Endometrium (tissue), 2 donors: ENCODE measurements around the gene NMT1.
"Not testable (repeated sequence)": the region's sequence is repeated elsewhere in the genome, so short reads cannot be mapped to it uniquely, and the experiment has no call there.

Source experiments
- FAIRE-seq: peaks from 2 replicates; lab custom pipeline; 2012; peaks lifted over from hg19 to GRCh38; lab: Jason Lieb, UNC
- donor health status: control.
- donor health status: control.

The NMT1 gene

DNA sequence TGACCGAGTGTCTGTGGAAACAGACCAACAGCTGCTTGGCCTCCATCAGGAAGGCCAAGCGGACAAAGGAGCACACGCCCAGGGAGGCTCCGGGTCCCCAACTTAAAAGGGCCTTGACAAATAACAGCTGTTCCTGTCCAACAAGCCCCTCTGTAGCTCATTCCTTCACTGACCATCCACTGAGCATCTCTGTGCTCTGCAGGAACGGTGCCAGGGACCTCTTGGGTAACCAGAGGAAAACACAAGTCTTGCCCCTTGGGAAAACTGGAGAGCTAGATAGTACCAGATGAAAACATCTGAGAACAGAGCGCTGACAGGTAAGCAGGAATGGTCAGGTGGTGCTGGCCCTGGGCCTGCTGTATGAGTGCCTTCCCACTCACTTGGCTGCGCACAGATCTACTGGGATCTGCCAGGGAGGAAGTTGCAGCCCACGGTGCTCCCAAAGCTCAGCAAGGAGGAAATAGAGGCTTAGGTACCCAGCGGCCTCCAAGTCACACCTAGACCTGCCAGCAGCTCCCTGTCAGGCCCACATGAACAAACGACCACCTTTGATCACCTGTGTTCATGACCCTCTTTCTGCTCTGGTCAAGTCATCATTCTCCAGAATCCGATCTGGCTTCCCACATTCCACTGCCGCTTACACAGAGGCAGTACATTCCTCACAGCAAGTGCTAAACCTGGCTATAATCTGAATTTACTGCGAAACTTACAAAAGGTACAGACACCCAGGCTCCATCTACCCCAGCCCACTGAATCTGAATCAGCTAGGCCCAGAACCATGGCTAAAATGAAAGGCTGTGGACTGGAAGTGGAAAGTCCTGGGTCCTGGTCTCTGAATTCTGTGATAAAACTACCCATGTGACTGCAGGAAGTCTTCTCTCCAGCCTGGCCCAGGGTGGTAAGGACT lies 22.1 kb upstream of the NMT1 start:
- no peak for FAIRE-seq

DNA sequence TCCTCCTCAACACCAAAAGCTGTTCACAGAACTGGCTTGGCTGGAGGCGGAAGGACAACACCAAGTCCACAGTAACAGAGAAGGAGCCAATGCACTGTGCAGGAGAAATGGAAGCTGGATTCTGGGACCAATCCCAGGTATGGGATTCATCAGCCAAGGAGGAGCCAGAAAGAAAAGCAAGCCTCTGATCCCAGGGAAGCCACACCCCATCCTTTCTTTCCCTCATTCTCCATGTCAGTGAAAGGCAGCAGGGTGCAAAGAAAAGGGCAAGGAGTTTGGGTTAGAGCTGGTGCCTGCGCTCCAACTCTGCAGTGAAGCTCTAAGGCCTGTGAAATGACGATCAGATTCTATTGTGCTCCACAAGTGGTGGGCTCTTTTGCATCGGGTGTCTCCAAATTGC lies 20.7 kb upstream of the NMT1 start:
- no peak for FAIRE-seq

DNA sequence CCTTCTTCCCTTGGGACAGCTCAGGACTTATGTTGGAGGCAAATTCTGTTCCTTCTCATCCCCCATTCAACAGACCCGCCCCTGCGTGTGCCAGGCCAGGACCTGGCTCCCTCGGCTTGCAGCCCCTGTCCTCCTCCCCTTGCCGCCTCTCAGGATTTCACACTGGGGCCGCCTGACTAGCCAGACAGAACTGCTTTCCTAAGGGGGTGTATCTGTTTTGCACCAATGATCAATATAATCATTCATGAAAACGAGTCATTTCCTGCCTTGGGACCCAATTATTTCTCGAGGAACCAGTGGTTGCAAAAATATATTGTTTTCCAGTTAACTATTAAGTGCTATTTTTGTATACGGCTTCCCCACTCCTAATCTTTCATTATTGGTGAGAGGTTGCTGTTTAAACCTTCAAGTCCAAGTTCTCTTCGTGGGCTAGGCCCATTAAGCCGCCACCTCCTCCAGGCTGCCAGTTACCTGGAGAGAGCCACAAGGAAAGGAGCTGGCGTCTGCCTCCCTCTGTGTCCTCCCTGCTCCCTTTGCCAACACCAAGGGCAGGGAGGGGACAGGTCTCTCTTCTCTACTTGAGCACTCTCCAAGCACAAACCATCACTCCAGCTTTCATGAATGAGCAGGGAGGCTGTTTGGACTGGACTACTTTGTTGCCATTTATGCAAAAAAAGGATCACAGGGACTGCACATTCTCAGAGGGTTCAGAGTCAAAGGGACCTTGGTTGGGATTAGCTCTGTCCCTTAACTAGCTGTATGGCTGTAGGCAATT lies 18.6 kb upstream of the NMT1 start:
- no peak for FAIRE-seq

DNA sequence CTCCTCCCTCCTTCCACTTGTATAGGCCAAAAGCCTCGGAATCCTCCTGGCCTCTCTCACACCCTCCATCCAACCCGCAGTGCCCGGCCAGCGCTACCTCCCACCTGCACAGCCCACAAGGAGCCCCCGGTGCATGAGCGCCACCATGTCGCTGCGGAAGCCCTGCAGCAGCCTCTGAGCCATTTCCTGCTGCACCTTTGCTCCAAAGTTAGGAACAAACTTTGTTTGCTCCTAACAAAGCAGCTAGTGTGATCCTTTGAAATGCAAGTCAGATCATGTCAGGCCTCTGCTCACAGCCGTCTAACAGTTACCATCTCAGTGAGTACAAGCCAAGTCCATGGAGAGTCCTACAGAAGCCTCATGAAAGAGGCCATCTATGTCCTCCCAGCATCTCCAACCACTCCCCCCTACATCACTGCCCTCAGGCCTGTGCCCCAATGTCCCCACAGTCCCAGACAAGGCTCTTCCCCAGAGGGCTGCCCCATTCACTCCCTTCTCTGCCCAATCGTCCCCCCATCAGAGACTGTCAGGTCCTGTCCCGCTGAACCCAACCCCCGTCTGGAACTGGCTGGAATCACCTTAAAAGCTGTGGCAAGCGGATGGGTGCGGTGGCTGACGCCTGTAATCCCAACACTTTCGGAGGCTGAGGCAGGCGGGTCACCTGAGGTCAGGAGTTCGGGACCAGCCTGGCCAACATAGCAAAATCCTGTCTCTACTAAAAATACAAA lies 17.1 kb upstream of the NMT1 start:
- no peak for FAIRE-seq

DNA sequence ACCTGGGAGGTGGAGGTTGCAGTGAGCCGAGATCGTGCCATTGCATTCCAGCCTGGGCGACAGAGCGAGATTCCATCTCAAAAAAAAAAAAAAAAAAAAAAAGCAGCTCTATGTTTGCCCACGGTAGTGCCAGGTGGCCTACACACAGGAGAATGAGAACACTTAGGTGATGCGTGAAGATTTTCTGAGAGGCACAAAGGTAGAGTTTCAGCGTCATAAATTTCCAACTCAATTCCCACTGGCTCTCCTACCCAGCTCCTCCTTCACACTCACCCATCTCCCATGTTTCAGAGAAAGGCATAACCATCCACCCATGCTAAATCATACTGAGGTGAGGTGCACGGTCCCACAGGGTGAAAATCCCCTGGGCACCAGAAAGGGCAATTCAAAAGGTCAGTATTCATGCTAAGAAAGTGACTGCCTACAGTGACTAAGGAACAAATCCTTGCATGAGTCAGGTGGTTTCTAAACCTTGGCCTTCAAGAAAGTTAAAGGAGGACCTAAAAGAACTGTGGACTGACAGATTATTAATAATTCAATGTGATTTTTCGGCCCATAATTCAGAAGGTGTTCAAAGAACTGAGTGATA lies 14.5 kb upstream of the NMT1 start:
- FAIRE-seq, result no peak

DNA sequence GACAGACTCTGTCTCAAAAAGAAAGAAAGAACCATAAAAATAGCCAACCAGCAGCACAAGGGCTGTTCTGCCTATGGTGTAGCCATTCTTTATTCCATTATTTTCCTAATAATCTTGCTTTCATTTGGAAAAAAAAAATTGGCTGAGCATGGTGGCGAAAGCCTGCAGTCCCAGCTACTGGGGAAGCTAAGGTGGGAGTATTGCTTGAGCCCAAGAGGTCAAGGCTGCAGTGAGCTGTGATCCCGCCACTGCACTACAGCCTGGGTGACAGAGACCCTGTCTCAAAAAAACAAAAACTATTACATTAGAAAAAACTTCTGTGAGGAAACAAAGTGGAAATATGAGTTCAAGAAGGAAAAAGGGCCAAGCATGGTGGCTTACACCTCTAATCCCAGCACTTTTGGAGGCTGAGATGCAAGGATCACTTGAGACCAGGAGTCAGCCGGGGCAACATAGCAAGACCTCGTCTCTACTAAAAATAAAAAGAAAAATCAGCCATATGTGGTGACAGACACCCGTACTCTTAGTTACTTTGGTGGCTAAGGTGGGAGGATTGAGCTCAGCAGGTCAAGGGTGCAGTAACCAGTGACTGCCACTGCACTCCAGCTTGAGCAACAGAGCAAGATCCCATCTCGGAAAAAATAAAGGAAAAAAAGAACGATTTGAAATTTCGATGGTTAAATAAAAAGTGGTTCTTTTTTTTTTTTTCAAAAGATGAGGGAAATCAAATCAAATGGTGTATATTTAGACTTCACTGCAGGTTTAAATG lies 12.1 kb upstream of the NMT1 start:
- no peak for FAIRE-seq

DNA sequence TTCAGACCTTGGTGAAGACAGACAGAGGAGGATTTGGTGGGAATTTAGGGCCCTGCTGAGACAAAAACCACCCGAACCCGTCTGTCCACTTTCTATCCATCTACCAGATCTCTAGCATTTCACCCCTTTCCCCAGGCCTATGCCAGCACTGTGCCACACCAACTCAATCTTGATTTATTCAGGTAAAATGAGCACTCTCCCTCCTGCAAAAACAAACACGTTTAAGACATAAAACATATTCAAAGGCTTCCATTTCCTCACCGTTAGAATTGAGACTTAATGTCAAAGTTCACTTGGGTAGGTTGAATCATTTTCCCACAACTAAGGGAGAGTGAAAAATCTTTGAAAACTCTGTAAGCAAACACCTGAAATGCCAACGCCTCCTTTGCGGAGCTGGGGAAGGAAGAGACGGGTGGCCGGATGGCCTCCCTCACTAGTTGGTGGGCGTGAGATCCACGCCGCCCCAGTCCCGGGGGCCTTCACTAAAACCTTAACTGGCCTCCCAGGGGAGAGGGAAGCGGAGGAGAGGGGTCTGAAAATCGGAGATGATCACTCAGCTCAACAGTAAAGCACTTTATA lies 10.5 kb upstream of the NMT1 start:
- FAIRE-seq, result no peak

DNA sequence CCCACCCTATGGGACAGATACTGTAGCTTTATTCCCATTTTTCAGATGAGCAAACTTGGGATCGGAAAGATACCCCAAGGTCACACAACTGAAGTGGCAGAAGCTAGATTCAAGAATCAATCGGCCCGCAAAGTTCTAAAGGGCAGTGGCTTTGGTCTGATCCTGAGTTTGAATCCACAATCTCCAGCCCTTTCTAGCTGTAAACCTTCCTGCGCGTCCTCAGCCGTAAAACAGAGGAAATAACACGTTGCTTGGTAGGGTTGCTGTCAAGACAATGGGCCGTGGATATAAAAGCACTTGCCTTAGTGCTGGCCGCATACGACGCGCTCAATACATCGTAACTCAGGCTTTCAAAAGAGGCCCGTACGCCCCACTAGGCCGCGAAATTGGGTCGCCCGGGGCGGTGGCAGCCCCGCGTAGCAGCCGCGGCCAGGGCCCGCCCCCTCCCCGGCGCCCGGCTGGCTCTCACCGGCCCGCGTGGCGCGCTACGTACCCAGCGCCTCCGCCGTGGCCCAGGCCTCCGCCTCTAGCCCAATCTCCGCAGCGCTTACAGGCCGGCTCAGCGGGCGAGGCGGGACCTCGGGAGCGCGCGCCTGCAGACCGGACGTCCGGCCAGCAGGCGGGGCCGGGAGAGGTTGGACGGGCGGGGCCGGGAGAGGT lies 9.9 kb upstream of the NMT1 start, which contains the start of gene DCAKD:
Gene DCAKD, minus strand, starts transcription at position 573 of the 660 bp plus-strand sequence. CDS start 16,747 bp downstream, outside the sequence.
- FAIRE-seq, result no peak

DNA sequence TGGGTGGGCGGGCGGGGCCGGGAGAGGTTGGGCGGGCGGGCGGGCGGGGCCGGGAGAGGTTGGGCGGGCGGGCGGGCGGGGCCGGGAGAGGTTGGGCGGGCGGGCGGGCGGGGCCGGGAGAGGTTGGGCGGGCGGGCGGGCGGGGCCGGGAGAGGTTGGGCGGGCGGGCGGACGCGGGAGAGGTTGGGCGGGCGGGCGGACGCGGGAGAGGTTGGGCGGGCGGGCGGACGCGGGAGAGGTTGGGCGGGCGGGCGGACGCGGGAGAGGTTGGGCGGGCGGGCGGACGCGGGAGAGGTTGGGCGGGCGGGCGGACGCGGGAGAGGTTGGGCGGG lies 9.4 kb upstream of the NMT1 start:
- not testable (repeated sequence) for FAIRE-seq

DNA sequence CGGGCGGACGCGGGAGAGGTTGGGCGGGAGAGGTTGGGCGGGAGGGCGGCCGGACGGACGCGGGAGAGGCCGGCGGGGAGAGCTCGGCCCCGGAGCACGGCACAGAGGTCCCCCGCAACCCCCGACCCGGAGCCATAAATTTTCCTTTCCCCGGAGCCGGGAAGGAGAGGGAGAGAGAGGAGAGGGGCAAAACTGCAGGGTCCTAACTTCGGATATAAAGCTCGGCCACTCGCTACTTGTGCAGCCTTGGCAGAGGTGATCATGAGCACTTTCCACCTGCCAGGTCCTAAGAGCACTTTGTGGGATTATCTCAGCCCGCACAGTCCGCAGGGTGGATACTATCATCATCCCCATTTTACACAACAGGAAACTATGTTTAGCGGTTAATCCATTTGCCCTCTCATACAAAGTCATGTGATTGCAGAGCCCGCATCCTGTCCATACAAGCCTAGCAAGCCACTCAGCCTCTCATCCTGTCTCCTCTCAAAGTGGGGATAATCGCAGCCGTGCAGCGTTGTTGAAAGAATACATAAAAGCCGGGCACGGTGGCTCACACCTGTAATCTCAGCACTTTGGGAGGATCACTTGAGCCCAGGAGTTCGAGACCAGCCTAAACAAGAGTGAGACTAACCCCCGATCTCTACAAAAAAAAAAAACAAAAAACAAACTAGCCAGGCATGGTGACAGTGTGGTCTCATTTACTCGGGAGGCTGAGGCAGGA lies 8.9 kb upstream of the NMT1 start:
- FAIRE-seq, result no peak

DNA sequence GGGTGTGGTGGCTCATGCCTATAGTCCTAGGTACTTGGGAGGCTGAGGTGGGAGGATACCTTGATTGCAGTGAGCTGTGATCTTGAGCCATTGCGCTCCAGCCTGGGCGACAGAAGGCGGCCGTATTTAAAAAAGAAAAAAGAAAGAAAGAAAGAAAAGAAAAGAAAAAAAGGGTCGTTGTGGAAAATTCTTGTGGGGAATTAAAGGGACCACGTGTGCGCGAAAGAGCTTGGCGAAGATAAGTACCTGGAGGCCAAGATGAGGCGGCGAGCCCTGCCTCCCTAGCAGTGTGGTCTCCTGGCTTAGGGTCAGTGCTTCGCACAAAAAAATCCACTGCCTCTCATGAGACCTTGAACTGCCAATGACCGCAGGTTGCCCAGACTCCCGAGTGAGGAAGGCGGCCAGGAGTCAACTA lies 728 bp upstream of the NMT1 start:
- FAIRE-seq, result no peak

DNA sequence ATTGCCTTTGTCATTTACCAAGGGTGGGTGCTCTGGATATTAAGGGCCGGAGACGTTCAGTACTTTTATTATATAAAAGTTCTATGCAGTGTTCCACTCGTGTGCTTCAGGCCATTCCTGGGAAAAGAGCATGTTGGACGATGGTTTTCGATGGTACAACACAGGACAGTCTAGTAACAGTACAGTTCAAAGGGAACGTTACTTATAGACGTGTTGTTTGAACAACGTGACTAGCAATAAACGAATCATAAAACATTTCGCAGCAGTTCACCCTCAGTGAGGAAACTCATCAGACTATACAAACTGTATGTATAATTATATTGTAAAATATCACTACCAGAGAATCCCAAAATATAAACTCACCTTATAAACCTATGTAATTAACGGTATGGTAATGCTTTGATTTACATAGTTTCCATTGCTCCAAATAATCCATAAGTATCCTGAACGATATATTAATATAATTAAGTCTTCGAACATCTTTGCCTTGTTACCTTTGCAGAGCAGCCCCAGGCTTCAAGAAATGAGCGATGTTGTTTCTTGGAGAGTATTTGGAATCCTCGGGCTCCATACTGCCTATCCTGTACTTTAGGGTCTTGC lies 589 bp downstream of the NMT1 start:
- no peak for FAIRE-seq

DNA sequence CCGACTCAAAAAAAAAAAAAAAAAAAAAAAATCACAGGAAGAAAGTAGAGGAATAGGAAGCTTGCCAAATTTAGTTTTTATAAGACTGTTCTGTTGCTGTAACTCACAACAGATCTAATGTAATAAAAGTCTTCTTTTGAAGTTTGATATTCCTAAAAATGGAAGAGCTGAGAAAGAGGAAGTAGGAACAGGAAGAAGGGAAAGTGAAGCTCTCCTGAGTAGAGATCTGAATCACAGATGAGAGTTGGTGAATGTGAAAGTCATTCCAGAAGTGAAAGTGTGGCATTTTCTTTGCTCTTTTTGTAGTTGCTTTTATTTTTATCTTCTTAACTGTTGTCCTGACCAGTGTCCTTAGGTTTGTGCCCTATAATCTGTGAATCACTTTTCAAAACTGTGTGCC lies 2.1 kb downstream of the NMT1 start:
- no peak for FAIRE-seq

DNA sequence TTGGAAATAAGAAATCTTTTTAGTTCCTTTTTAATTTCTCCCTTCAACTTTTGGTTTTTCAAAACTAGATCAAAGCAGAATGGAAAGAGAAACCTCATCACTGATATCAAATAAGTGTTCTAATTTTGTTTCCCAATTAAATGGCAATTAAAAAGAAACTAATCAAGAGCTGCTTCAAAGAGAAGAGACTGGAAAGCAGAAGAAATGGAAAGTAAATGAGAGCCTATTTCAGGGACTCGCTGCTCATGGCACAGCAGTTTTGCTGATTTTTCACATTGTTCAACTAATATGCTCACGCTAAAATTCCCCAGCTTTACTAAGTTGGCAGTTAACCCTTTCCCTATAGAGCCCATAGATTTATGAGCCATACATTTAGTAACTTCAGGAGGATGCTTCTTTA lies 6.5 kb downstream of the NMT1 start:
- no peak for FAIRE-seq

DNA sequence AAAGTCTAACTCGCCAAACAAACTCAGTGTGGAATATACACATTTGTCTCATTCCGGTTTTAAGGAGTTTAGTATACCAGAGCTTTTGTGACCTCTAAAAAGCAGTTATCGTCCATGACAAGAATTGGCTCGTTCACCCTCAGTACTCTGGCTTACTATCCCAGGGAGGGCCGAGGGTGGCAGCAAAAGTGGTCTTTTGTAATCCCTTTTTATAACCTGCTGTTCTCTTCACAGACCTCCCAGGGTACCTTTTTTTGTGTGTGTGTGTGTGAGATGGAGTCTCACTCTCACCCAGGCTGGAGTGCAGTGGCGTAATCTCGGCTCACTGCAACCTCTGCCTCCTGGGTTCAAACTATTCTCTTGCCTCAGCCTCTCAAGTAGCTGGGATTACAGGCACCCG lies 8.9 kb downstream of the NMT1 start:
- no peak for FAIRE-seq

DNA sequence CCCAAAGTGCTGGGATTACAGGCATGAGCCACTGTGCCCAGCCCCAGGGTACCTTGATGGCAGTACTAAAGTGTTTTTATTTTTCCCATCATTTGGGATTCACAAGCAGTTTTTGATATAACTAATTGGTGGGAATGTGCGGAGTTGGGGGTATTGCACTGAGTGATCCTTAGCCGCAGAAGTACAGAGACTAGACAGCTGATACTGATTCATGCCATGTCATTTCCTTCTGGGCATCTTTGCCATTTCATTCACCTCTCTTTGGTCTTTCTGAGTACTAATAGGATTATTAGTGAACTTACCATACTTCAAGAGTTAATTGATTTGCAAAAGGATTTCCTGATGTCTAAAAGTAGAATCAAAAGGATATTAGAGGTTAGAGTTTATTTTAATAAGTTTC lies 9.7 kb downstream of the NMT1 start:
- FAIRE-seq, result no peak

DNA sequence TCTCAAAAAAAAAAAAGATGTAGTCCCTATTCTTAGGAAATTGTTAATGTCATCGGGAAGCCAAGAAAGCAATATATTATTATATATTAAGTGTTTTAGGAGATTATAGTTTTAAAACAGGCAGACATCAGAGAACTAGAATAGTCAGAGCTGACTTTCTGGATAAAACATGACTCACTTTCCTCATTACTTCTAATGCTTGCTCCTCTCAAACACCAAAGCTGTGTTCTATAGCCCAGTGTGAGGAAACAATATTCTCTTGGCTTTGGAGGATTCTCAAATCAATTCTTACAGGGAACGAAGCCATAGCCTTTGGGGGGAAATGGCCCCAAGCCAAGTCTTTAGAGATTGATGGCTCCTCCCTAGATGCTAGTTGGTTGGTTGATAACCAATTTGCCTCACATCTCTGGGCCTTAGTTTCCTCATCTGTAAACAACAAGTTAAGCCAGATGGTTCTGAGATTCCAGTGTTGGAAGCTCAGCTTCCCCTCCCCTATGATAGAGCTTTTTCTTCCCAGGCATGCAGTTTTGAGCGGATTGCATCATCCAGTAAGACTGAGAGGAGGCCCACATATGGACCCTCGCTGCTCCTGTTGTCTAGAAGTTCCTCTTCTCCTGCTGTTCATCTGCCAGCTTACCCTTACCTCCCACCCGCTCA lies 12.4 kb downstream of the NMT1 start:
- no peak for FAIRE-seq

DNA sequence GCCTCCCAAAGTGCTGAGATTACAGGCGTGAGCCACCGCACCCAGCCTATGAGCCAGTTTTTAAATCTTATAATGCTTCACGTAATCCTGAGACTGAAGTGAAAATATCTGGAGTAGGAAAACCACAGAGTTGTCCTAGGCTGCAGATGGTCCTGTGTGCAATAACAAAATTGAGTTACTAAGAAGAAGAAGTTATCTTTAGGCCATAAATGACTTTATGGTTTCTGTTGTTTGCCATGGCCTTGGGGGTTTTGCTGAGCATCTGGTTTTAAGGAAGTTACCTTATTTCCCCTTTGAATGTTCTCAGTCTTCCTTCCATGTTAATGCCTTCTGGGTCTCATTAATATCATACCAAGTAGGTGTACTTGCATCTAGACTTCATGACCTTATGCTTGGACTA lies 16.5 kb downstream of the NMT1 start:
- no peak for FAIRE-seq
